HG03097 (cell line): ENCODE data around the gene KCTD3.

Experiments used
- ATAC-seq: cut with Tn5 transposase; IDR thresholded peaks from one replicate; pipeline ENCODE4 v1.9.1; 2021; ENCODE audit not compliant: unreplicated experiment, low FRiP score

Gene KCTD3

DNA sequence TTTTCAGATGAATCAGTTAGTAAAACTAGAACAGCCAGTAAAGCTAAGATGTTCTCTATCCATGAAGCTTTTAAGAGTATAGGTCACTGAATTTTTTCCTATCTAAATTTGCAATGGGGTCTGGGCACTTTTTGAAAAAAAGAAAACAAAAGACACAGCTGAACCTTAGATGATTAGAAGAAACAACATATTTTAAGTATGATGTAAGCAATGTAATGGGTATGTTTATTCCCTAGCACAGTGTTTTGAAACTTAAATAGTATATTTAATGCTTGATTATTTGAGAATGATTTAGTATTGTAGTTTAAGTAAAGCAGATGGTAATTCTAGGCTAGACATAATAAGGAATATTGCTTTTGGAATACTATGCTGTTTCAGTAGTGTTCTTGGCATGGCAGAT is 36.2 kb downstream of the KCTD3 start:
- no peak for ATAC-seq

GRCh38 chr1:215605011-215605621 is 38.0 kb downstream of the KCTD3 start:
- ATAC-seq: no peak

DNA sequence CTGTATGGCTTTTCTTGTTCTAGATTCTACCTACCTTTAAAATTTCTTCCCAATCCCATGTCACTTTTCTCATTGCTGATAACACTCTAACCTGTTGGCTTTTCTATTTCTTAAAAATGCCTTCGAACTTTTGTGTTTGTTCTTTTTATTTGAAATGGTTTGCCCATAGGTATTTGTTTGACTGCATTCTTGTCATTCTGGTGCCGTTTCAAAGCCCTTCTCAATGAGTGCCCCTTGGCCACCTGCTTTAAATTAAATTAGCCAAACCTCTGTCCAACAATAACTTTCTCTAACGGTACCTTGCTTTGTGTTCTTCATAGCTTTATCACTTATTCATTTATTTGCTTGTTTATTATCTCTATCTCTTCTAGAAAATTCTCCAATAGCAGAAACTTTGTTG is 38.9 kb downstream of the KCTD3 start:
- ATAC-seq: no peak

- ATAC-seq: no peak
Observed at GRCh38 chr1:215606564-215607168, 39.6 kb downstream of the KCTD3 start.

GRCh38 chr1:215607412-215607811 is 40.3 kb downstream of the KCTD3 start:
- no peak for ATAC-seq

GRCh38 chr1:215608646-215609045 is 41.5 kb downstream of the KCTD3 start:
- no peak for ATAC-seq

DNA sequence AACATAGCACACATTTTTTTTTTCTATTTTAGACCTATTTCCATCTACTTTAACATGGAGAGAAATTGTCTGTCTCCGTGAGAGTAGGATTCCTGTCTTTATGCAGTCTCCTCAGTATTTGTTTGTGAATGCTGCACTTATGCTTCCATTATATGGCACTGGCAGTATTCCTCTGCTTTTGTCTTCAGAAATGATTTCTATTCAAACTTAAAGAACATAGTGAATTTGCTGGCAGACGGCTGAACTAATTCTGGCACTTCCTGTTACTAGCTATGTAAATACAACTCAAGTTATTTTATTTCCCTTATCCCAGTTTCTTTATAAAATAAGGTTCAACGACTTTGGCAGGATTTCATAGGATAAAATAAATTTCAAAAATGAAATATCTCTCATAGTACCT is 45.3 kb downstream of the KCTD3 start:
- no peak for ATAC-seq

DNA sequence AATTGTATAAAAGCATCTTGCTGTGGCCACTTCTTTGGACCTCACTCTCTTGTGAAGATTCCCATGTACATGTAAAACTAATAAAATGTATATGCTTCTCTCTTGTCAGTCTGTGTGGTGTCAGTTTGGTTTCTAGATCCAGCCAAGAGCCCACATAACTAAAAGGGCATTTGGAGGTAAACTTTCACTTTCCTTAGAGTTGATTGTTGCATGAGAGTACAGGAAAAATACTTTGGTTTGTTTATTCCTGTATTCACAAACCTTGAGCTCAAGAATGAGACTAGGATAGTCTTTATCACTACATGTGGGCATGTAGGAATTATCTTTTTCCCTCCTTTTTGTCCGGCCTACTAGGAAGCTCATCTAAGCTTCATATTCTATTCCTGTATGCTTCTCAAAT is 50.9 kb downstream of the KCTD3 start:
- ATAC-seq: peak; percentile 59

GRCh38 chr1:215623162-215623561 is 56.1 kb downstream of the KCTD3 start:
- no peak for ATAC-seq

- ATAC-seq: no peak
Observed at GRCh38 chr1:215625949-215626348, 58.8 kb downstream of the KCTD3 start.

- ATAC-seq: no peak
Observed at GRCh38 chr1:215631040-215631439, 63.9 kb downstream of the KCTD3 start.

DNA sequence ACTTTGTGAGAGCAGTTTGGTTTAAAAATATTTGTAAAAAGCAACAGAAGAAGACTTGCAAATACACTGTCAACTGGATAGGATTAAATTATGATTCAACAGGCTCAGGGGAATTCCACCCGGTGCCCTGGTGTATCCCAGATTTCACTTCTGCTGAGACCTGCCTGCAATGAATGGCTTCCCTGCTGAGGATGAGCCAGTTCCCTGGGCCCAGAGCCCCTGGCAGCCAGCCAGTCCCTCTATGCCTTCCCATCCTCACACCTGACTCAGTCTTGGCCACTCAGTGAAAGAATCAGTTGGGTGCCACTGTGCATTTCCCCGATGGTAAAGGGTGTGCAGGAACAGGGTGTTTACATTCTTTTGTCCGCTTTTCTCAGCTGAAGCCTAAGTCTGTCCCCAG is 64.4 kb downstream of the KCTD3 start:
- no peak for ATAC-seq

DNA sequence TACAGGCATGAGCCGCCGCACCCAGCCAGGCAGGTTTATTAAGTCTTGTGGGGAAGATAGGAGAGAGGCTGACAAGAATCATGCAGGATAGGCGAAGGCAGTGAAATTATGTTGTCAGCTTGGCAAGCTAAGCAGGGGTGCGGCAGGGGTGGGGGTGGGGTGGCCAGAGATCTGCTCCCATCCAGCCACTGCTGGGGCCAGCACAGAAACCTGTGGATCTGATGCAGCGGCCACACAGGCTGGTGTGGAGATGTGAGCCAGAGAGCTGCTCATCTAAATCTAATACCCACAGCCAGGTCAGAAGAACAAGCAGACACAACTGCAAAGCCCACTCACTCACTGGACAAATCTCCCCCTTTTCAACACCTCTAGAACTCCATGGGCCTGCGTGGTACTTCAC is 68.7 kb downstream of the KCTD3 start:
- no peak for ATAC-seq

GRCh38 chr1:215636258-215636965 is 69.3 kb downstream of the KCTD3 start:
- ATAC-seq: no peak

- ATAC-seq: no peak
Observed at GRCh38 chr1:215637041-215637573, 70.0 kb downstream of the KCTD3 start.

GRCh38 chr1:215640429-215641148 is 73.5 kb downstream of the KCTD3 start:
- no peak for ATAC-seq

- ATAC-seq: no peak
Observed at GRCh38 chr1:215643592-215644321, 76.7 kb downstream of the KCTD3 start.

DNA sequence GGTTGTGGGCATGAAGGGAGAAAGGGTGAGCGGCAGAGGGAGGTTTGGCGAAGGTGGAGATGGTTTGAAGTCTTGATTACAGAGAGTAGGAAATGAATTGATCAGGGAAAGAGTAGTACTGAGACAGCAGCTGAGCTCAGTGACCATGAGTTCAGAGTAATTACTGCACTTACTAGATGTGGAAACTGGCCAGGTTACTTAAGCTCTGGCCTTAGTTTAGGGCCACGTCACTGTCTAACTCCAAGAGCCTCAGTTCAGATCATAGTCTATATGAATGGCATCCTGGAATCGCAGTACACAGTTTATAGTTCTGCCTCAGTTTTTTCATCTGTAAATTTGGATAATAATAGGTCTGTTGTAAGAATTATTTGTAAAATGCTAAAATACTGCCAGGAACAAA is 78.1 kb downstream of the KCTD3 start:
- ATAC-seq: no peak

- ATAC-seq: no peak
Observed at GRCh38 chr1:215645861-215646260, 78.8 kb downstream of the KCTD3 start.

DNA sequence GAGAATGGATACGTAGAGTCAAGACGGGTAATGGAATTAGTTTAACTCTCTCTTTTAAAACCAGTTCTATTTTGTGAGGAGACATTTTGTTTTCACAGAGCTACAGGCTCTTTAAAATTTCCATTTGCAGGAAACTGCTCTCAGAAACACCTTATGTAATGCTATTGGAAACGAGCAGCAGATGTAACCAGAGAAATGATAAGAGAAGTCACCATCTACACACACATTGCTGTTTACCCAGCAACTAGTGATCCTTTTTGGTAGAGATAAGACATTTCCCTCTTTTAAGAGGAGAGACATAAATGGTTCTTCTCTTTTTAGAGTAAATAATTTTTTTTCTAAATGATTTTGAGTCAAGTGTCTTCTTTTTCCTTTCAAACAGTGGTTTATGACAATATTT is 80.6 kb downstream of the KCTD3 start:
- no peak for ATAC-seq

GRCh38 chr1:215648957-215649356 is 81.9 kb downstream of the KCTD3 start:
- ATAC-seq: no peak
